Measurements from ENCODE around the gene FRMPD2. TPM values are rescaled to one million over a fixed set of nuclear protein-coding genes. Genes with fewer than 3 reads are reported as not detected.

The FRMPD2 gene
- total RNA-seq, 1 experiment from 2014 or later: 0.44 TPM

DNA sequence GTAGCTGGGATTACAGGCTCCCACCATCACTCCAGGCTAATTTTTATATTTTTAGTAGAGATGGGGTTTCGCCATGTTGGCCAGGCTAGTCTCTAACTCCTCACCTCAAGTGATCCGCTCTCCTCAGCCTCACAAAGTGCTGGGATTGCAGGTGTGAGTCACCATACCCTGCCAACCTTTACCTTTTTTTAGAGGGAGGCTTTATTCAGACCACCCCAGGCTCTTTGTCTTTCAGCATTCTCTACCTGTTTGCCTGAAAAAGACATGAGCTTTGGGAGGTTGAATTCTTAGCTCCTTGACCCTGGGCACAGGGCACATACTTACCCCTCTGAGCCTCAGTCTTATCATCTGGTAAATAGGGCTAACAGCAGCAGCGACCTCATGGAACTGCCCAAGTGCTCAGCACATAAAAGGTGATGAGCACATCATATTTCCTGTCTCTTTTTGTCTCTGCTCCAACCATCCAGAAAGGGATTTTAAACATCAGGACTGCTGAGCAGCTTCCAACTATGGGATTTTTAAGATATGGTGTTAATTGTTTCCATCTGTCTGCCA lies 17.0 kb downstream of the FRMPD2 start:
- Histone ChIP-seq H3K4me2 (ENCODE audit: insufficient read depth, insufficient read length, low read length) (no peak overlapping the region), H4K20me1 (ENCODE audit: control insufficient read depth, insufficient read depth, insufficient read length) (no peaks in the 10 kb centered on the region), H2BK12ac (ENCODE audit: insufficient read length, low read depth, low read length) (no peak overlapping the region), H2BK20ac (ENCODE audit: low read depth, low read length, poor library complexity, severe bottlenecking) (no peak overlapping the region), H3K56ac (ENCODE audit: insufficient read length, low read depth, low read length) (no peak overlapping the region), H2BK15ac (ENCODE audit: low read depth, low read length) (no peak overlapping the region), H3K14ac (ENCODE audit: insufficient read depth, low read length) (no peak overlapping the region), H3K18ac (ENCODE audit: insufficient read length, low read depth, low read length) (no peak overlapping the region), H4K5ac (ENCODE audit: insufficient read length, low read depth, low read length) (no peak overlapping the region), H4K8ac (replicated peaks; ENCODE audit: insufficient read length, low read depth, low read length) (no peak overlapping the region), H3K4me1 (ENCODE audit: insufficient read depth, low read length) (no peaks in the 10 kb centered on the region), H3K79me2 (ENCODE audit: insufficient read depth, low read length) (no peaks in the 10 kb centered on the region), H3K4ac (ENCODE audit: low read depth, low read length) (no peak overlapping the region), H3T11ph (ENCODE audit: low read length) (no peak overlapping the region), H2AK5ac (ENCODE audit: insufficient read length, low read length) (no peak overlapping the region), H2BK120ac (ENCODE audit: low read depth, low read length, poor library complexity, severe bottlenecking) (no peak overlapping the region), H3K9ac (ENCODE audit: extremely low read depth, insufficient read length, low read length) (no peak overlapping the region), H3K27me3 (ENCODE audit: insufficient read depth, low read length) (no peaks in the 10 kb centered on the region), H4K91ac (ENCODE audit: insufficient read length, low read depth, low read length) (no peak overlapping the region), H3K23me2 (ENCODE audit: insufficient read length, low read depth, low read length, poor library complexity, severe bottlenecking) (no peaks in the 10 kb centered on the region), H3K27ac (ENCODE audit: insufficient read length, low read depth, low read length) (no peak overlapping the region), H2BK5ac (ENCODE audit: insufficient read length, low read length) (no peak overlapping the region), H2AFZ (ENCODE audit: low read length) (no peak overlapping the region), H3K23ac (ENCODE audit: insufficient read length, low read depth, low read length) (no peak overlapping the region), H3K9me3 (ENCODE audit: control insufficient read depth, low read depth, low read length) (no peaks in the 10 kb centered on the region), H3K79me1 (ENCODE audit: insufficient read depth, low read depth, low read length, poor library complexity, severe bottlenecking) (no peaks in the 10 kb centered on the region)
- Mint-ChIP-seq H3K4me3 (no peak overlapping the region), H3K27ac (no peak overlapping the region), H3K27me3 (ENCODE audit: low read depth) (peaks cover 2% of the 10 kb centered on the region; the same call in 1 of the 2 replicates), H3K9me3 (no peaks in the 10 kb centered on the region), H3K36me3 (ENCODE audit: insufficient read depth in 1 of 3, low read depth in 3 of 3) (no peaks in the 10 kb centered on the region), H3K4me1 (peaks cover 18 to 23% of the 10 kb centered on the region in 2 experiments)
- no CpG with 5 or more reads among the region's 3 CpGs for WGBS (ENCODE audit: extremely low coverage, insufficient read length, low lambda C conversion rate)
- TF ChIP-seq, protein P1, sequence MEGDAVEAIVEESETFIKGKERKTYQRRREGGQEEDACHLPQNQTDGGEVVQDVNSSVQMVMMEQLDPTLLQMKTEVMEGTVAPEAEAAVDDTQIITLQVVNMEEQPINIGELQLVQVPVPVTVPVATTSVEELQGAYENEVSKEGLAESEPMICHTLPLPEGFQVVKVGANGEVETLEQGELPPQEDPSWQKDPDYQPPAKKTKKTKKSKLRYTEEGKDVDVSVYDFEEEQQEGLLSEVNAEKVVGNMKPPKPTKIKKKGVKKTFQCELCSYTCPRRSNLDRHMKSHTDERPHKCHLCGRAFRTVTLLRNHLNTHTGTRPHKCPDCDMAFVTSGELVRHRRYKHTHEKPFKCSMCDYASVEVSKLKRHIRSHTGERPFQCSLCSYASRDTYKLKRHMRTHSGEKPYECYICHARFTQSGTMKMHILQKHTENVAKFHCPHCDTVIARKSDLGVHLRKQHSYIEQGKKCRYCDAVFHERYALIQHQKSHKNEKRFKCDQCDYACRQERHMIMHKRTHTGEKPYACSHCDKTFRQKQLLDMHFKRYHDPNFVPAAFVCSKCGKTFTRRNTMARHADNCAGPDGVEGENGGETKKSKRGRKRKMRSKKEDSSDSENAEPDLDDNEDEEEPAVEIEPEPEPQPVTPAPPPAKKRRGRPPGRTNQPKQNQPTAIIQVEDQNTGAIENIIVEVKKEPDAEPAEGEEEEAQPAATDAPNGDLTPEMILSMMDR (conservative IDR thresholded peaks at IDR 0.05): no peak
- no peak for DNase-seq

All from H9 (cell line).